ENCODE measurements around the gene RWDD3. TPM values are rescaled to one million over a fixed set of nuclear protein-coding genes. Genes with fewer than 3 reads are reported as not detected.

Gene RWDD3
- total RNA-seq, 1 experiment from 2014 or later = 15.3 TPM

- no peak overlapping the region for H2BK15ac ChIP-seq (ENCODE audit: low read depth, low read length)
- H3K9ac ChIP-seq (ENCODE audit: extremely low read depth, insufficient read length, low read length) = no peak overlapping the region
- no peaks in the 10 kb centered on the region for H3K79me2 ChIP-seq (ENCODE audit: insufficient read depth, low read length)
- no peak overlapping the region for H2BK12ac ChIP-seq (ENCODE audit: insufficient read length, low read depth, low read length)
- H3K27ac Mint-ChIP-seq = 0 out of 7 replicates have a peak overlapping the region, but pooled peaks of 1 of the 3 experiments have one; percentile 35
- peaks cover 0 to 7% (median 0%) of the 10 kb centered on the region in 3 experiments; a peak in 4 of 7 replicates for H3K36me3 Mint-ChIP-seq (ENCODE audit: insufficient read depth in 1 of 3, low read depth in 3 of 3)
- H3K27me3 Mint-ChIP-seq (ENCODE audit: low read depth) = no peaks in the 10 kb centered on the region
- H2AFZ ChIP-seq (ENCODE audit: low read length) = no peak overlapping the region
- H3K4me1 Mint-ChIP-seq = peaks cover 0 to 7% of the 10 kb centered on the region in 2 experiments; a peak in 2 of 4 replicates
- no peaks in the 10 kb centered on the region for H3K27me3 ChIP-seq (ENCODE audit: insufficient read depth, low read length)
- H3K4me2 ChIP-seq (ENCODE audit: insufficient read depth, insufficient read length, low read length) = no peak overlapping the region
- peaks cover 5 to 6% of the 10 kb centered on the region in 2 experiments; a peak in 4 of 5 replicates for H3K9me3 Mint-ChIP-seq
- H3K4ac ChIP-seq (ENCODE audit: low read depth, low read length) = no peak overlapping the region
- no peak overlapping the region for H3K14ac ChIP-seq (ENCODE audit: insufficient read depth, low read length)
- H3K56ac ChIP-seq (ENCODE audit: insufficient read length, low read depth, low read length) = no peak overlapping the region
- H3T11ph ChIP-seq (ENCODE audit: low read length) = no peak overlapping the region
- no peak overlapping the region for H3K23ac ChIP-seq (ENCODE audit: insufficient read length, low read depth, low read length)
- H3K79me1 ChIP-seq (ENCODE audit: insufficient read depth, low read depth, low read length, poor library complexity, severe bottlenecking) = no peaks in the 10 kb centered on the region
- no peak overlapping the region for H2AK5ac ChIP-seq (ENCODE audit: insufficient read length, low read length)
- no peak overlapping the region for H2BK5ac ChIP-seq (ENCODE audit: insufficient read length, low read length)
- peak; percentile 31 for DNase-seq
- H2BK120ac ChIP-seq (ENCODE audit: low read depth, low read length, poor library complexity, severe bottlenecking) = no peak overlapping the region
- no peaks in the 10 kb centered on the region for H3K4me1 ChIP-seq (ENCODE audit: insufficient read depth, low read length)
- no peak overlapping the region for H3K18ac ChIP-seq (ENCODE audit: insufficient read length, low read depth, low read length)
- no peaks in the 10 kb centered on the region for H4K20me1 ChIP-seq (ENCODE audit: control insufficient read depth, insufficient read depth, insufficient read length)
- no peak overlapping the region for H4K8ac ChIP-seq (replicated peaks; ENCODE audit: insufficient read length, low read depth, low read length)
- no peak overlapping the region; a peak in 1 of 5 replicates for H3K4me3 Mint-ChIP-seq
- no peak overlapping the region for H4K91ac ChIP-seq (ENCODE audit: insufficient read length, low read depth, low read length)
- no peak overlapping the region for H4K5ac ChIP-seq (ENCODE audit: insufficient read length, low read depth, low read length)
- peaks cover 7% of the 10 kb centered on the region for H3K9me3 ChIP-seq (ENCODE audit: control insufficient read depth, low read depth, low read length)
- no CpG with 5 or more reads among the region's 6 CpGs for WGBS (ENCODE audit: extremely low coverage, insufficient read length, low lambda C conversion rate)
- no peaks in the 10 kb centered on the region for H3K23me2 ChIP-seq (ENCODE audit: insufficient read length, low read depth, low read length, poor library complexity, severe bottlenecking)
- H2BK20ac ChIP-seq (ENCODE audit: low read depth, low read length, poor library complexity, severe bottlenecking) = no peak overlapping the region
- TF ChIP-seq CTCF (conservative IDR thresholded peaks at IDR 0.05) = no peak
- H3K27ac ChIP-seq (ENCODE audit: insufficient read length, low read depth, low read length) = no peak overlapping the region
Measured at GRCh38 chr1:95221306-95221705, 12.7 kb upstream of the RWDD3 start.

Measured in H9 (cell line).